GM12891 (cell line): ENCODE results near the gene C4A.

Experiments
- POLR2A ChIP-seq: IDR thresholded peaks from 2 replicates; pipeline ENCODE4 v1.6.1; 2011; ENCODE audit warnings: low read depth, low read length, control low read depth
- POLR2AphosphoS5 ChIP-seq: IDR thresholded peaks from 2 replicates; pipeline ENCODE4 v1.6.1; 2011; ENCODE audit warnings: low read depth, low read length, control low read depth
- TAF1 ChIP-seq: IDR thresholded peaks from 2 replicates; pipeline ENCODE4 v1.6.1; 2011; ENCODE audit warnings: low read depth, low read length, control low read depth

DNA sequence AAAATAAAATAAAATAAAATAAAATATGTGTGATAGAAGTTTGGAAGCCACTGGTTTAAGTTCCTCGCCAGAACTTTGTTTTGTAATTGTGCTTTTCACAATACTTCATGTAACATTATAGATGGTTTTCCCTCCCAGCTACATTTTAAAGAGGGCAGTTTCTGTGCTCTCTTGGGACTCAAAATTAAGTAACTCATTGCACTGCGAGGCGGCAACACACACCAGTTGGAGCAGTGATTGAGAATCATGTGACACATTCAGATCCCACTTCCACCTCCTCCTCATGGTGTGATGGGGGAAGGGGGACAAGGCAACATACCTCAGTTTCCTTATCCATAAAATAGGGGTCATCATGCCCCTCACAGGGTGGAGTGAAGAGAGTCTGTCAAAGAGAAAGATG is 46.8 kb upstream of the C4A start:
- TF ChIP-seq TAF1 (no peak), POLR2A (no peak), POLR2AphosphoS5 (no peak)
